ENCODE data around the gene C2orf92. TPM values are rescaled to one million over a fixed set of nuclear protein-coding genes. Genes with fewer than 3 reads are reported as not detected.

C2orf92 gene
- total and polyA plus RNA-seq, 8 donors = 7.6 to 30.9 (median 25.5) TPM

- intact Hi-C loops (cut with DNase I) = no loop called here
- peak in 2 of 4 donors; percentile 22 to 72 for DNase-seq
- Histone ChIP-seq H3K4me1 (no peaks in the 10 kb centered on the region), H3K27me3 (peaks cover 0 to 6% of the 10 kb centered on the region in 2 donors), H3K4me3 (no peak overlapping the region), H3K9me3 (no peaks in the 10 kb centered on the region), H3K27ac (no peak overlapping the region), H3K36me3 (no peaks in the 10 kb centered on the region)
- ATAC-seq = no peak
- TF ChIP-seq, protein P1, sequence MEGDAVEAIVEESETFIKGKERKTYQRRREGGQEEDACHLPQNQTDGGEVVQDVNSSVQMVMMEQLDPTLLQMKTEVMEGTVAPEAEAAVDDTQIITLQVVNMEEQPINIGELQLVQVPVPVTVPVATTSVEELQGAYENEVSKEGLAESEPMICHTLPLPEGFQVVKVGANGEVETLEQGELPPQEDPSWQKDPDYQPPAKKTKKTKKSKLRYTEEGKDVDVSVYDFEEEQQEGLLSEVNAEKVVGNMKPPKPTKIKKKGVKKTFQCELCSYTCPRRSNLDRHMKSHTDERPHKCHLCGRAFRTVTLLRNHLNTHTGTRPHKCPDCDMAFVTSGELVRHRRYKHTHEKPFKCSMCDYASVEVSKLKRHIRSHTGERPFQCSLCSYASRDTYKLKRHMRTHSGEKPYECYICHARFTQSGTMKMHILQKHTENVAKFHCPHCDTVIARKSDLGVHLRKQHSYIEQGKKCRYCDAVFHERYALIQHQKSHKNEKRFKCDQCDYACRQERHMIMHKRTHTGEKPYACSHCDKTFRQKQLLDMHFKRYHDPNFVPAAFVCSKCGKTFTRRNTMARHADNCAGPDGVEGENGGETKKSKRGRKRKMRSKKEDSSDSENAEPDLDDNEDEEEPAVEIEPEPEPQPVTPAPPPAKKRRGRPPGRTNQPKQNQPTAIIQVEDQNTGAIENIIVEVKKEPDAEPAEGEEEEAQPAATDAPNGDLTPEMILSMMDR (IDR thresholded peaks at IDR 0.05) = no peak
Measured at GRCh38 chr2:97736608-97737330, 67.3 kb downstream of the C2orf92 start.

DNA sequence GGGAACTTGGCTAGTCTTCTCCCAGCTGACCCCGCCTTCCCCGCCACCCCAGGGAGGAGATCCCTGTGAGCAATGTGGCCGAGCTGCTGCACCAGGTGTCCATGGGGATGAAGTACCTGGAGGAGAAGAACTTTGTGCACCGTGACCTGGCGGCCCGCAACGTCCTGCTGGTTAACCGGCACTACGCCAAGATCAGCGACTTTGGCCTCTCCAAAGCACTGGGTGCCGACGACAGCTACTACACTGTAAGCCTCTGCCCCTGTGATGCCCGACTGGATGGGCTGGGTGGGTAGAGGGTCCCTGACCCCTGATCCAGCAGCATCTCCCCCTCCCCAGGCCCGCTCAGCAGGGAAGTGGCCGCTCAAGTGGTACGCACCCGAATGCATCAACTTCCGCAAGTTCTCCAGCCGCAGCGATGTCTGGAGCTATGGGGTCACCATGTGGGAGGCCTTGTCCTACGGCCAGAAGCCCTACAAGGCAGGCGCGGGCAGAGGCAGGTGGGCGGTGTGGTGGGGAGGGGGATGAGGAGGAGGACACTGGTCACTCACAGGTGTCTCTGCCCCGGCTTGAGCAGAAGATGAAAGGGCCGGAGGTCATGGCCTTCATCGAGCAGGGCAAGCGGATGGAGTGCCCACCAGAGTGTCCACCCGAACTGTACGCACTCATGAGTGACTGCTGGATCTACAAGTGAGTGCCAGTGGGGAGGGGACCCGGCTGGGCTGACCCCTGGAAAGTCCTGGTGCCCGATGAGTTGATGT is 68.1 kb downstream of the C2orf92 start:
- H3K9me3 ChIP-seq = no peaks in the 10 kb centered on the region
- peaks cover 0 to 6% of the 10 kb centered on the region in 2 donors for H3K27me3 ChIP-seq
- no peak overlapping the region for H3K4me3 ChIP-seq
- peak in 2 of 4 donors; percentile 29 to 69 for DNase-seq
- no peaks in the 10 kb centered on the region for H3K36me3 ChIP-seq
- no peak overlapping the region for H3K27ac ChIP-seq
- TF ChIP-seq, protein P1 (IDR thresholded peaks at IDR 0.05) = no peak
- no peaks in the 10 kb centered on the region for H3K4me1 ChIP-seq
- intact Hi-C loops (cut with DNase I) = no loop called here
- no peak for ATAC-seq

DNA sequence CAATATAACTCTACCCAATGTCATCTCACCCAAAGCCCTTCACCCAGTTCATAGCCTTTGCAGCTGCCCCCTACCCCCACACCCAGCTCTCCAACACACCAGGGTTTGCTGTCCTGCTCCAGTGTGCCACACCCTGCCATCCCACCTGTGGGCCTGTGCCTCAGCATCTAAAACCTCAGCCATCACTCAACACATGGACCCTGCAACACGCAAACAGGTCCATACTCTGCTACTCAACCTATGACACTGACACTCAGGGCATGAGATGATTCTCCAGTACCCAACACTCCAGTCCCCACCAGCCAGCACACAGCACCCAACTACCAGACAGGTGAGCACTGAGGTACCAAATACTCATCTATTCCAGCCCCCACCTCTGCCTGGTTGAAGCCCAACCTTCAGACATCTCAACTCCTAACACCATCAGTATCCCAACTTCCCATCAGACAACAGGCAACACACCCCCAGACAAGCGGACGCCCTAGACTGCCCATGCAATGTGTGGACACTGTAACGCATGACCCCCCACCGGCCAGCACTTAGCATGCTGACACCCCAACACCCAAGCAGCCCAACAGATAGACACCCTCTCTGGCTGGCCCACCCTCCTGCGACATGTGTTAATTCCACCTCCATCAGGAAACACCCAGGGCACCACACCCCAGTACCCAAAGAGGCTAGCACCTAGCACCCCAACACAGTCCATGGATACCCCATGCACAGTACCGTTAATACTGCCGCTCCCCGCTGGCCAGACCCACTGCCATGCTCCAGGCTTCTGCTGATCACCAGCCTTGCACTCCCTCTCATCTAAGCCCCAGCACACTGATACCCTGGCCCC is 68.9 kb downstream of the C2orf92 start:
- intact Hi-C loops (cut with DNase I) = no loop called here
- peak in 2 of 4 donors; percentile 21 to 46 for DNase-seq
- H3K27me3 ChIP-seq = peaks cover 0 to 6% of the 10 kb centered on the region in 2 donors

GRCh38 chr2:97739020-97739892 is 69.7 kb downstream of the C2orf92 start:
- no peak overlapping the region for H3K4me3 ChIP-seq
- intact Hi-C loops (cut with DNase I) = no loop called here
- no peak for ATAC-seq
- peak in 2 of 4 donors; percentile 25 to 69 for DNase-seq
- H3K36me3 ChIP-seq = peaks cover 0 to 7% of the 10 kb centered on the region in 2 donors
- no peaks in the 10 kb centered on the region for H3K9me3 ChIP-seq
- peaks cover 0 to 6% of the 10 kb centered on the region in 2 donors for H3K27me3 ChIP-seq
- no peak overlapping the region for H3K27ac ChIP-seq
- TF ChIP-seq, protein P1 (IDR thresholded peaks at IDR 0.05) = no peak
- no peaks in the 10 kb centered on the region for H3K4me1 ChIP-seq

More for the DNA sequence above, 68.9 kb downstream of the C2orf92 start:
- Histone ChIP-seq H3K36me3 (no peaks in the 10 kb centered on the region), H3K4me1 (no peaks in the 10 kb centered on the region), H3K4me3 (no peak overlapping the region), H3K27ac (no peak overlapping the region), H3K9me3 (no peaks in the 10 kb centered on the region)
- TF ChIP-seq, protein P1 (IDR thresholded peaks at IDR 0.05) = no peak
- ATAC-seq = no peak
